Lower lobe of right lung (tissue), 2 donors: ENCODE results near the gene DNAJB13. TPM values are rescaled to one million over a fixed set of nuclear protein-coding genes. Genes with fewer than 3 reads are reported as not detected.

Experiments used
- ATAC-seq, 2 donors: fragments of 200-7000 bp; cut with Tn5 transposase; one replicate each; pipeline ENCODE4 v1.9.1; 2020 to 2022; ENCODE audit warnings: mild to moderate bottlenecking in 2 of 2, moderate library complexity in 2 of 2
- DNase-seq: peaks from one replicate; pipeline ENCODE4 v3.0.0-alpha.2; 2020
- H3K27ac ChIP-seq: fragments of 200-600 bp; one replicate; pipeline ENCODE4 v1.8.0; 2022
- H3K27me3 ChIP-seq: fragments of 200-600 bp; one replicate; pipeline ENCODE4 v1.8.0; 2022; ENCODE audit warnings: low read depth
- H3K36me3 ChIP-seq: fragments of 200-600 bp; one replicate; pipeline ENCODE4 v1.8.0; 2022; ENCODE audit warnings: mild to moderate bottlenecking
- H3K4me1 ChIP-seq: fragments of 200-600 bp; one replicate; pipeline ENCODE4 v1.8.0; 2022
- H3K4me3 ChIP-seq: fragments of 200-600 bp; one replicate; pipeline ENCODE4 v1.8.0; 2022; ENCODE audit warnings: mild to moderate bottlenecking
- H3K9me3 ChIP-seq: fragments of 200-600 bp; one replicate; pipeline ENCODE4 v1.8.0; 2022
- intact Hi-C: fragments of 100-400 bp; cut with DNase I; formaldehyde crosslinking; loops from one replicate; pipeline ENCODE4 v1.11.0; 2022
- total RNA-seq: library from RNA; stranded (reverse); fragmentation: NEBNext Ultra II Directional; extraction: Animal tissue kit (Norgen Biotek cat#: 25700); gene quantifications from one replicate; pipeline ENCODE4 v1.2.1, GENCODE V29; 2021
- TF ChIP-seq, protein P1 (sequence below): fragments of 200-600 bp; IDR thresholded peaks from one replicate; pipeline ENCODE4 v1.8.0; 2022; ENCODE audit warnings: antibody characterized with exemption, mild to moderate bottlenecking
- donor health status: DM: no; HTN: yes; CAD: no; lungs with severe emphysema.

The DNAJB13 gene
- total RNA-seq, 1 donor from 2014 or later = 7.5 TPM

DNA sequence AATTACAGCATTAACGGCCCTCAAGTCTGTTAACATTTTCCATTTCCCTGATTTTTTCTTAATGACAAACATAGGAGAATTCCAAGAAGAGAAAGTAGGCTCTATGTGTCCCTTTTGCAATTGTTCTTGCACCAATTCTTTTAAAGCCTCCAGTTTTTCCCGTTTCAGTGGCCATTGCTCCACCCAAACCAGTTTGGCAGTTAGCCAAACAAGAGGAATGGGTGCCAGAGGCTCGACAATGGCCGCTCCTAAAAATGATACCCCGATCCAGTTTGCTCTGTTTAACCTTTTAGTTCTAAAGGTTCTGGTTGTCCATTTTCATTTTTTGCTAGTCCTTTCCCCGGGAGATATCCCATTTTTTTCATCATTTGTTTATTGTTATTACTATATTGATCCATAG is 6.7 kb upstream of the DNAJB13 start:
- intact Hi-C loops = no loop called here
- Histone ChIP-seq H3K36me3 (no peaks in the 10 kb centered on the region), H3K27me3 (no peaks in the 10 kb centered on the region), H3K27ac (no peak overlapping the region), H3K4me3 (no peak overlapping the region), H3K4me1 (no peaks in the 10 kb centered on the region), H3K9me3 (no peaks in the 10 kb centered on the region)
- ATAC-seq (no peak), DNase-seq (no peak)
- TF ChIP-seq, protein P1, sequence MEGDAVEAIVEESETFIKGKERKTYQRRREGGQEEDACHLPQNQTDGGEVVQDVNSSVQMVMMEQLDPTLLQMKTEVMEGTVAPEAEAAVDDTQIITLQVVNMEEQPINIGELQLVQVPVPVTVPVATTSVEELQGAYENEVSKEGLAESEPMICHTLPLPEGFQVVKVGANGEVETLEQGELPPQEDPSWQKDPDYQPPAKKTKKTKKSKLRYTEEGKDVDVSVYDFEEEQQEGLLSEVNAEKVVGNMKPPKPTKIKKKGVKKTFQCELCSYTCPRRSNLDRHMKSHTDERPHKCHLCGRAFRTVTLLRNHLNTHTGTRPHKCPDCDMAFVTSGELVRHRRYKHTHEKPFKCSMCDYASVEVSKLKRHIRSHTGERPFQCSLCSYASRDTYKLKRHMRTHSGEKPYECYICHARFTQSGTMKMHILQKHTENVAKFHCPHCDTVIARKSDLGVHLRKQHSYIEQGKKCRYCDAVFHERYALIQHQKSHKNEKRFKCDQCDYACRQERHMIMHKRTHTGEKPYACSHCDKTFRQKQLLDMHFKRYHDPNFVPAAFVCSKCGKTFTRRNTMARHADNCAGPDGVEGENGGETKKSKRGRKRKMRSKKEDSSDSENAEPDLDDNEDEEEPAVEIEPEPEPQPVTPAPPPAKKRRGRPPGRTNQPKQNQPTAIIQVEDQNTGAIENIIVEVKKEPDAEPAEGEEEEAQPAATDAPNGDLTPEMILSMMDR = no peak

DNA sequence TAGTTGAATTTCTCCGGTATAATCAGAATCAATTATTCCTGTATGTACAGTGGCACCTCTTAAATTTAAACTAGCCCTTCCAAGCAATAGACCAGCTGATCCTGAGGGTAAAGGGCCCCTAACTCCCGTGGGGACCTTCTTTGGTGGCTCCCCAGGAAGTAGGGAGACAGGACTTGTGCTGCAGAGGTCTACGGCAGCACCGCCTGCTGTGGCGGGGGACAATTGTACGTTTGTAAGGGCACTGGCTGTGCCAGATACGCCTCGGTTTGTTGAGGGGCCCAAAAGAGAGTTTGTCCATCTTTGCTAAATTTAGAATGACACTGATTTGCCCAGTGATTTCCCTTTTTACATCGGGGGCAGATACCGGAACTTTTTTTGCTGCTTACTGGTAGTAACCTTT is 5.9 kb upstream of the DNAJB13 start:
- DNase-seq (no peak), ATAC-seq (no peak)
- H3K27me3 ChIP-seq = no peaks in the 10 kb centered on the region
- intact Hi-C loops = no loop called here
- H3K4me3 ChIP-seq = no peak overlapping the region
- H3K4me1 ChIP-seq = no peaks in the 10 kb centered on the region
- H3K27ac ChIP-seq = no peak overlapping the region
- H3K9me3 ChIP-seq = no peaks in the 10 kb centered on the region
- TF ChIP-seq, protein P1 = no peak
- no peaks in the 10 kb centered on the region for H3K36me3 ChIP-seq

DNA sequence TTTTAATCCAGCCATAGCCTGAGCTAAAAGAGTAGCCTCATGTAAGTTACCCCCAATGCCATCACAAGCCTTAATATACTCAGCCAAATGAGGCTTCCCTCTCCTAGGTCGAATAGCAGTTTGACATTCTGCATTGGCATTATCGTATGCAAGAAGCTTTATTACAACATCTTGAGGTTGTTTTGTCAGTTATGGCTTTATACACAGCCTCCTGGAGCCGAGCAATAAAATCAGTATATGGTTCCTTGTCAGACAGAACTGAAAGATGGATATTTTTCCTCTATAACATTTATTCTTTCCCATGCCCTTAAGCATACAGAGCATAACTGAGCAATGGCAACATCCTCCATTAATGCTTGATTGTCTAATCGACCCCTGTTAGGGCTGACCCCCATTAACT is 5.4 kb upstream of the DNAJB13 start:
- DNase-seq (no peak), ATAC-seq (no peak)
- TF ChIP-seq, protein P1 = no peak
- Histone ChIP-seq H3K4me3 (no peak overlapping the region), H3K27me3 (no peaks in the 10 kb centered on the region), H3K27ac (no peak overlapping the region), H3K4me1 (no peaks in the 10 kb centered on the region), H3K36me3 (no peaks in the 10 kb centered on the region), H3K9me3 (no peaks in the 10 kb centered on the region)
- intact Hi-C loops = no loop called here

DNA sequence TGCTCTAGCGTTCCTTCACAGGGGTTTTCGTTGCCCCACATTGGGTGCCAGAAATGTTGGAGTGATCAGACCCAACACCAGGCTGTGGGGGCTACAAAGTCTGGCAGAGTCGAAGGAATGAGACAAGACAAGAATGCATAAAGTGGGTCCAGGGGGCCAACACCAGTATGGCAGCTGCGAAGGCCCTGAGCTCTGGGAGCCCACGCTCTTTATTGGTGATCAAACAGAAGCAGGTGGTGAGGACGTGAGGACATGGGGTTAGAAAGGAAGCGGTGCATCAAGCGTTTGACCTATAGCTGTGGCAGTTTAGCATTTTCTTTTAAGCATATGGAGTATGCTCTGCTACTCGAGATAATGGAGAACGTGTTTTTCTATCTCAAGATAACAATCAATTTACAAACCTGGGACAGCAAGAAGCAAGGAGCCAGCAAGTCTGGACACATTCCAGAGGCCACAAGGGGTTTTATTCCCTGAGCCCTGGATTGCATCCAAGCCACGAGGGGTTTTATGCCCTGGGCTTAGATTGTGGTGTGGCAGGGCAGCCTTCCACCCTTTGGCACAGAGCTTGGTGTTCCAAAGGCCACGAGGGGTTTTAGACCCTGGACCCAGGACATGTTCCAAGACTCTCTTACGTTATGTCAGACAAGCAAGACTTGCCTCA is 3.9 kb upstream of the DNAJB13 start:
- Histone ChIP-seq H3K27ac (no peak overlapping the region), H3K36me3 (no peaks in the 10 kb centered on the region), H3K27me3 (no peaks in the 10 kb centered on the region), H3K4me3 (no peak overlapping the region), H3K4me1 (no peaks in the 10 kb centered on the region), H3K9me3 (no peaks in the 10 kb centered on the region)
- ATAC-seq = no peak
- DNase-seq = no peak
- TF ChIP-seq, protein P1 = no peak
- intact Hi-C loops = no loop called here

DNA sequence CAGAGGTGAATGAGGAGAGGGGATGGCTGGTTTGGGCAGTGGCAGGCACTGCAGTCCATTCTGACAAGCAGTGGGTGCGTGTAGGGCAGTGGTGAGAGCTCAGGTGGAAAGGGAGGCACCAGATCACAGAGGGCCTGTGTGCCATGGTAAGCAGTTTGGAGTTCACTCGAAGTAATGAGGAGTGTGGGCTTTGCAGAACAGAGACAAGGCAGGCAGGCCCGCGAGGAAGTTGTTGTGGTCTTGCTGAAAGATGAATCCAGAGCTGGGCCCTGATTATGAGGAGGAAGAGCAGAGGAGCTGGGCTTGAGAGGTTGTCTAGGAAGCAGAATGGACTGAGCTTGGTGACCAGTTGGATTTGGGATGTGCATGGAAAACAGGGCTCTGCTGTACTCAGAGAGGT is 1.6 kb upstream of the DNAJB13 start:
- H3K4me3 ChIP-seq = no peak overlapping the region
- intact Hi-C loops = no loop called here
- H3K9me3 ChIP-seq = no peaks in the 10 kb centered on the region
- no peaks in the 10 kb centered on the region for H3K4me1 ChIP-seq
- H3K27ac ChIP-seq = no peak overlapping the region
- DNase-seq (no peak), ATAC-seq (no peak)
- no peaks in the 10 kb centered on the region for H3K27me3 ChIP-seq
- TF ChIP-seq, protein P1 = no peak
- no peaks in the 10 kb centered on the region for H3K36me3 ChIP-seq
